ENCODE data around the gene PGLYRP3. TPM values are rescaled to one million over a fixed set of nuclear protein-coding genes. Genes with fewer than 3 reads are reported as not detected.

PGLYRP3 gene
- total and polyA plus RNA-seq, 7 donors: not detected

- ATAC-seq (peak in 1 of 4 donors; percentile 37), DNase-seq (peak; percentile 35 to 57)
- peaks cover 4% of the 10 kb centered on the region for H3K4me1 ChIP-seq
- no peak overlapping the region for H3K27ac ChIP-seq
- 2 to 4% (median 2%) methylated on average over 48 to 80 of the region's 80 CpGs for WGBS, 3 donors
- H3K4me3 ChIP-seq: peak overlapping the region; percentile 56
- no peaks in the 10 kb centered on the region for H3K9me3 ChIP-seq
- H3K27me3 ChIP-seq (ENCODE audit: insufficient read depth in 3 of 3, low read length in 2 of 3): peaks cover 0 to 66% (median 19%) of the 10 kb centered on the region in 3 donors
- no peaks in the 10 kb centered on the region for H3K36me3 ChIP-seq (ENCODE audit: insufficient read depth in 1 of 2, low read depth in 1 of 2)
- no peak for TF ChIP-seq CTCF (IDR thresholded peaks at IDR 0.05)
- intact Hi-C loops (cut with DNase I): no loop called here
These were observed 51.3 kb downstream of the PGLYRP3 start for GRCh38 chr1:153261281-153262069.

- peak overlapping the region; percentile 56 for H3K4me3 ChIP-seq
- peaks cover 0 to 60% (median 19%) of the 10 kb centered on the region in 3 donors for H3K27me3 ChIP-seq (ENCODE audit: insufficient read depth in 3 of 3, low read length in 2 of 3)
- TF ChIP-seq CTCF (IDR thresholded peaks at IDR 0.05): no peak
- no peaks in the 10 kb centered on the region for H3K36me3 ChIP-seq (ENCODE audit: insufficient read depth in 1 of 2, low read depth in 1 of 2)
- WGBS, 3 donors: 9 to 14% (median 9%) methylated on average over 30 to 45 of the region's 45 CpGs
- H3K27ac ChIP-seq: no peak overlapping the region
- ATAC-seq (peak in 1 of 4 donors; percentile 13), DNase-seq (no peak)
- intact Hi-C loops (cut with DNase I): no loop called here
- no peaks in the 10 kb centered on the region for H3K9me3 ChIP-seq
- H3K4me1 ChIP-seq: peaks cover 4% of the 10 kb centered on the region
These were observed 52.0 kb downstream of the PGLYRP3 start for GRCh38 chr1:153260585-153261280.

GRCh38 chr1:153259387-153259786 is 53.4 kb downstream of the PGLYRP3 start, which contains the start of gene LORICRIN:
LORICRIN (plus strand) TSS chr1:153259687; CDS start chr1:153260950, 1,263 bp downstream.
- ATAC-seq (no peak), DNase-seq (no peak)
- H3K4me3 ChIP-seq: no peak within 1 kb of the TSS
- no peak for TF ChIP-seq CTCF (IDR thresholded peaks at IDR 0.05)
- no peak within 1 kb of the TSS for H3K27ac ChIP-seq
- intact Hi-C loops (cut with DNase I): no loop called here
- WGBS, 3 donors: 73 to 84% (median 83%) methylated on average over 3 of the region's 3 CpGs
- H3K27me3 ChIP-seq (ENCODE audit: insufficient read depth in 3 of 3, low read length in 2 of 3): peaks cover 0 to 52% (median 19%) of the 10 kb centered on the region in 3 donors
- H3K9me3 ChIP-seq: no peaks in the 10 kb centered on the region
- peaks cover 4% of the 10 kb centered on the region for H3K4me1 ChIP-seq
- no peaks in the 10 kb centered on the region for H3K36me3 ChIP-seq (ENCODE audit: insufficient read depth in 1 of 2, low read depth in 1 of 2)

- Histone ChIP-seq H3K36me3 (ENCODE audit: insufficient read depth in 1 of 2, low read depth in 1 of 2) (no peaks in the 10 kb centered on the region), H3K4me3 (no peak overlapping the region), H3K27ac (no peak overlapping the region), H3K27me3 (ENCODE audit: insufficient read depth in 3 of 3, low read length in 2 of 3) (peaks cover 0 to 12% (median 0%) of the 10 kb centered on the region in 3 donors), H3K4me1 (no peaks in the 10 kb centered on the region), H3K9me3 (no peaks in the 10 kb centered on the region)
- no peak for DNase-seq
- 33 to 50% (median 36%) methylated on average over 1 of the region's 1 CpG for WGBS, 3 donors
- no peak for TF ChIP-seq CTCF (IDR thresholded peaks at IDR 0.05)
- intact Hi-C loops (cut with DNase I): no loop called here
- no peak for ATAC-seq
These were observed 59.1 kb downstream of the PGLYRP3 start for GRCh38 chr1:153253693-153254092.
